NCI-H146 treated with DMSO at 0.1 percent for 48 hours (cell line): Measurements from ENCODE around the gene TXNIP.

Experiments
- DNase-seq: peaks from one replicate; lab custom pipeline; 2025; ENCODE audit not compliant: unreplicated experiment; lab: John Stamatoyannopoulos, UW

TXNIP gene

GRCh38 chr1:145986551-145986950 lies 9.8 kb downstream of the TXNIP start:
- no peak for DNase-seq

- DNase-seq: no peak
Observed at GRCh38 chr1:145985502-145986439, 10.6 kb downstream of the TXNIP start.

GRCh38 chr1:145985129-145985501 lies 11.3 kb downstream of the TXNIP start:
- no peak for DNase-seq

GRCh38 chr1:145983960-145984830 lies 12.2 kb downstream of the TXNIP start:
- no peak for DNase-seq

GRCh38 chr1:145983206-145983675 lies 13.1 kb downstream of the TXNIP start:
- no peak for DNase-seq

- no peak for DNase-seq
Observed at GRCh38 chr1:145982010-145982723, 14.2 kb downstream of the TXNIP start.

GRCh38 chr1:145980457-145980994 lies 15.9 kb downstream of the TXNIP start:
- DNase-seq: no peak

GRCh38 chr1:145979746-145980456 lies 16.5 kb downstream of the TXNIP start:
- no peak for DNase-seq

- DNase-seq: peak; percentile 91
Observed at GRCh38 chr1:145978854-145979745, 17.3 kb downstream of the TXNIP start.

- no peak for DNase-seq
Observed at GRCh38 chr1:145978471-145978853, 17.9 kb downstream of the TXNIP start.

- DNase-seq: peak; percentile 63
Observed at GRCh38 chr1:145977486-145978470, 18.6 kb downstream of the TXNIP start.

GRCh38 chr1:145977016-145977415 lies 19.4 kb downstream of the TXNIP start:
- DNase-seq: no peak

- DNase-seq: no peak
Observed at GRCh38 chr1:145975216-145975615, 21.2 kb downstream of the TXNIP start.

- DNase-seq: no peak
Observed at GRCh38 chr1:145974721-145975120, 21.7 kb downstream of the TXNIP start.

- DNase-seq: no peak
Observed at GRCh38 chr1:145972580-145972979, 23.8 kb downstream of the TXNIP start.

GRCh38 chr1:145967288-145967687 lies 29.1 kb downstream of the TXNIP start:
- DNase-seq: no peak

GRCh38 chr1:145965119-145965744 lies 31.1 kb downstream of the TXNIP start:
- no peak for DNase-seq
